GM23338 (cell line): Measurements from ENCODE around the gene TBKBP1. TPM values are rescaled to one million over a fixed set of nuclear protein-coding genes. Genes with fewer than 3 reads are reported as not detected.

Experiments used
- ATAC-seq: fragments of 200-7000 bp; cut with Tn5 transposase; 3 replicates; pipeline ENCODE4 v1.9.1; 2020
- DNase-seq: peaks from one replicate; pipeline ENCODE4 v3.0.0-alpha.2; 2015; ENCODE audit warnings: low spot score
- H2AFZ ChIP-seq: fragments of 200-600 bp; sonication (generic); 2 replicates; pipeline ENCODE4 v1.8.0; 2016; ENCODE audit warnings: antibody characterized with exemption, mild to moderate bottlenecking, moderate library complexity
- H3F3A ChIP-seq: fragments of 200-600 bp; sonication (generic); replicated peaks from 2 replicates; pipeline ENCODE4 v1.8.0; 2017; ENCODE audit warnings: antibody characterized with exemption, mixed run types, low read depth
- H3K27ac ChIP-seq: fragments of 200-600 bp; sonication (generic); 2 replicates; pipeline ENCODE4 v1.6.1; 2016; ENCODE audit warnings: low read depth
- H3K27me3 ChIP-seq: fragments of 200-600 bp; sonication (generic); 2 replicates; pipeline ENCODE4 v1.8.0; 2016; ENCODE audit warnings: mild to moderate bottlenecking, mixed run types, moderate library complexity; ENCODE audit not compliant: insufficient read depth
- H3K36me3 ChIP-seq: fragments of 200-600 bp; sonication (generic); 2 replicates; pipeline ENCODE4 v1.8.0; 2016; ENCODE audit warnings: mild to moderate bottlenecking; ENCODE audit not compliant: insufficient read depth
- H3K4me1 ChIP-seq: fragments of 200-600 bp; sonication (generic); 2 replicates; pipeline ENCODE4 v1.8.0; 2016; ENCODE audit warnings: mild to moderate bottlenecking, moderate library complexity; ENCODE audit not compliant: insufficient read depth
- H3K4me2 ChIP-seq: fragments of 200-600 bp; sonication (generic); 2 replicates; pipeline ENCODE4 v1.7.1; 2017; ENCODE audit warnings: mixed run types
- H3K4me3 ChIP-seq: fragments of 200-600 bp; sonication (generic); 2 replicates; pipeline ENCODE4 v1.6.1; 2016; ENCODE audit warnings: mixed run types
- H3K79me2 ChIP-seq: fragments of 200-600 bp; sonication (generic); replicated peaks from 2 replicates; pipeline ENCODE4 v1.8.0; 2017; ENCODE audit warnings: mild to moderate bottlenecking; ENCODE audit not compliant: insufficient read depth
- H3K9me2 ChIP-seq: fragments of 200-600 bp; sonication (generic); 2 replicates; pipeline ENCODE4 v1.8.0; 2017; ENCODE audit not compliant: insufficient read depth
- H4K20me1 ChIP-seq: fragments of 200-600 bp; sonication (generic); replicated peaks from 2 replicates; pipeline ENCODE4 v1.8.0; 2017; ENCODE audit warnings: mild to moderate bottlenecking; ENCODE audit not compliant: insufficient read depth
- H3K27ac Mint-ChIP-seq: 2 replicates; pipeline ENCODE4 v1.8.0; 2020; ENCODE audit warnings: inconsistent platforms, mild to moderate bottlenecking, moderate library complexity, mixed read lengths
- H3K27me3 Mint-ChIP-seq: 3 replicates; pipeline ENCODE4 v1.8.0; 2022; ENCODE audit warnings: low read depth, mild to moderate bottlenecking, moderate library complexity, mixed read lengths, inconsistent platforms; ENCODE audit not compliant: insufficient read depth, poor library complexity
- H3K36me3 Mint-ChIP-seq: 3 replicates; pipeline ENCODE4 v1.8.0; 2021; ENCODE audit warnings: low read depth, mild to moderate bottlenecking, inconsistent platforms, moderate library complexity, mixed read lengths
- H3K4me1 Mint-ChIP-seq: 3 replicates; pipeline ENCODE4 v1.8.0; 2020; ENCODE audit warnings: mild to moderate bottlenecking, inconsistent platforms, mixed read lengths
- H3K4me3 Mint-ChIP-seq: 3 replicates; pipeline ENCODE4 v1.8.0; 2021; ENCODE audit warnings: moderate library complexity, mild to moderate bottlenecking, inconsistent platforms, mixed read lengths
- H3K9me3 Mint-ChIP-seq: 3 replicates; pipeline ENCODE4 v1.8.0; 2020; ENCODE audit warnings: moderate library complexity, mild to moderate bottlenecking, inconsistent platforms, mixed read lengths
- CTCF ChIP-seq, 2 experiments: fragments of 200-600 bp in 1 of 2; sonication (generic) in 1 of 2; conservative IDR thresholded peaks; 2 replicates each; pipeline versions ENCODE4 v1.5.1 to v1.6.1; 2016 to 2017; ENCODE audit warnings: antibody characterized with exemption in 2 of 2, low read depth in 2 of 2, mild to moderate bottlenecking in 2 of 2, moderate library complexity in 1 of 2
- ETS1 ChIP-seq: IDR thresholded peaks from 2 replicates; pipeline ENCODE4 v1.6.1; 2016; ENCODE audit warnings: antibody characterized with exemption
- EZH2 ChIP-seq: fragments of 200-600 bp; sonication (generic); IDR thresholded peaks from one replicate; pipeline ENCODE4 v1.8.0; 2017; ENCODE audit warnings: antibody characterized with exemption, mild to moderate bottlenecking, low read depth; ENCODE audit not compliant: unreplicated experiment
- POLR2AphosphoS5 ChIP-seq: IDR thresholded peaks from 2 replicates; pipeline ENCODE4 v1.6.1; 2016; ENCODE audit warnings: antibody characterized with exemption, low read depth
- REST ChIP-seq: IDR thresholded peaks from one replicate; pipeline ENCODE4 v1.6.1; 2018; ENCODE audit warnings: antibody characterized with exemption; ENCODE audit not compliant: unreplicated experiment
- STAT1 ChIP-seq: IDR thresholded peaks from one replicate; pipeline ENCODE4 v1.6.1; 2016; ENCODE audit warnings: antibody characterized with exemption; ENCODE audit not compliant: unreplicated experiment
- ZNF114 ChIP-seq: fragments of 250-450 bp; sonication (Bioruptor Pico); IDR thresholded peaks from 2 replicates; pipeline ENCODE4 v1.5.0; 2020; ENCODE audit warnings: mild to moderate bottlenecking, moderate library complexity
- ZNF331 ChIP-seq: fragments of 250-450 bp; sonication (Bioruptor Pico); IDR thresholded peaks from 2 replicates; pipeline ENCODE4 v1.5.0; 2020; ENCODE audit warnings: low read depth, mild to moderate bottlenecking, moderate library complexity
- polyA plus RNA-seq: library from polyadenylated mRNA; unstranded; fragments of >200 nt; fragmentation: Nextera tagmentation; extraction: Ambion mirVana; gene quantifications from 2 replicates; pipeline ENCODE4 v1.2.1, GENCODE V29; 2016
- total RNA-seq: library from RNA; depleted of rRNA; stranded (reverse); fragments of >200 nt; shearing (Covaris generic); gene quantifications from 2 replicates; pipeline ENCODE4 v1.2.3, GENCODE V29; 2014

Gene TBKBP1
- total and polyA plus RNA-seq, 2 experiments from 2014 or later: 2.5 to 12.1 TPM

- Histone ChIP-seq H3F3A (peaks cover 9% of the 10 kb centered on the region; the same call in 1 of the 2 replicates), H2AFZ (no peak overlapping the region), H3K36me3 (no peaks in the 10 kb centered on the region; the same call in 1 of the 2 replicates), H4K20me1 (peaks cover 3% of the 10 kb centered on the region; the same call in 1 of the 2 replicates), H3K4me3 (no peak overlapping the region), H3K4me1 (peaks cover 5% of the 10 kb centered on the region; the same call in 1 of the 2 replicates), H3K9me2 (no peaks in the 10 kb centered on the region), H3K79me2 (no peaks in the 10 kb centered on the region), H3K27ac (no peak overlapping the region), H3K4me2 (no peak overlapping the region), H3K27me3 (0 out of 2 replicates have a peak, but pooled peaks cover 4% of the 10 kb centered on the region)
- DNase-seq (peak; percentile 79), ATAC-seq (peak; percentile 20)
- no peak overlapping the region for H3K27ac Mint-ChIP-seq
- peaks cover 23% of the 10 kb centered on the region for H3K4me1 Mint-ChIP-seq
- H3K9me3 Mint-ChIP-seq: no peaks in the 10 kb centered on the region
- TF ChIP-seq EZH2: no peak
- TF ChIP-seq REST: no peak
- no peak for TF ChIP-seq STAT1
- TF ChIP-seq CTCF (conservative IDR thresholded peaks at IDR 0.05; ENCODE audit: low read depth in 2 of 2): peak; percentile 91 to 99
- TF ChIP-seq ZNF114 (CRISPR knock-in tag): no peak
- peaks cover 5% of the 10 kb centered on the region for H3K27me3 Mint-ChIP-seq
- no peak overlapping the region; the same call in 2 of the 3 replicates for H3K4me3 Mint-ChIP-seq
- peaks cover 3% of the 10 kb centered on the region; the same call in 2 of the 3 replicates for H3K36me3 Mint-ChIP-seq
These were observed 5.0 kb downstream of the TBKBP1 start for GRCh38 chr17:47698749-47699535.

GRCh38 chr17:47699536-47699840 lies 5.5 kb downstream of the TBKBP1 start:
- Histone ChIP-seq H3K9me2 (no peaks in the 10 kb centered on the region), H2AFZ (no peak overlapping the region), H4K20me1 (peaks cover 3% of the 10 kb centered on the region; the same call in 1 of the 2 replicates), H3K79me2 (no peaks in the 10 kb centered on the region), H3F3A (peaks cover 9% of the 10 kb centered on the region; the same call in 1 of the 2 replicates), H3K27me3 (0 out of 2 replicates have a peak, but pooled peaks cover 4% of the 10 kb centered on the region), H3K27ac (no peak overlapping the region), H3K36me3 (no peaks in the 10 kb centered on the region; the same call in 1 of the 2 replicates), H3K4me3 (no peak overlapping the region), H3K4me1 (peaks cover 5% of the 10 kb centered on the region; the same call in 1 of the 2 replicates), H3K4me2 (no peak overlapping the region)
- no peak for ATAC-seq
- Mint-ChIP-seq H3K4me3 (no peak overlapping the region; the same call in 2 of the 3 replicates), H3K27ac (no peak overlapping the region), H3K4me1 (peaks cover 23% of the 10 kb centered on the region), H3K36me3 (peaks cover 3% of the 10 kb centered on the region; the same call in 2 of the 3 replicates), H3K9me3 (no peaks in the 10 kb centered on the region), H3K27me3 (peaks cover 5% of the 10 kb centered on the region)
- DNase-seq: no peak
- TF ChIP-seq CTCF (conservative IDR thresholded peaks at IDR 0.05; ENCODE audit: low read depth in 2 of 2): no peak
- no peak for TF ChIP-seq POLR2AphosphoS5
- no peak for TF ChIP-seq ZNF331 (CRISPR knock-in tag)
- no peak for TF ChIP-seq ETS1
- TF ChIP-seq REST: no peak
